Ovary (tissue), 9 donors: ENCODE data around the gene LPCAT1. TPM values are rescaled to one million over a fixed set of nuclear protein-coding genes. Genes with fewer than 3 reads are reported as not detected.

ENCODE experiments used
- DNase-seq, 5 donors: peaks; one replicate each; pipeline ENCODE4 v3.0.0-alpha.2; 2019 to 2020
- H3K27ac ChIP-seq, 2 donors: fragments of 200-600 bp; one replicate each; pipeline versions ENCODE4 v1.5.1 to v1.8.0; 2019 to 2022
- H3K27me3 ChIP-seq: fragments of 200-600 bp; one replicate; pipeline ENCODE4 v1.8.0; 2022
- H3K36me3 ChIP-seq: fragments of 200-600 bp; sonication (generic); one replicate; pipeline ENCODE4 v1.5.1; 2019
- H3K4me1 ChIP-seq: one replicate; pipeline ENCODE4 v1.8.1; 2013; ENCODE audit warnings: mild to moderate bottlenecking, moderate library complexity; ENCODE audit not compliant: insufficient read depth
- H3K4me3 ChIP-seq: fragments of 200-600 bp; sonication (generic); one replicate; pipeline ENCODE4 v1.5.1; 2017
- H3K9me3 ChIP-seq, 2 donors: fragments of 200-600 bp in 1 of 2; sonication (generic) in 1 of 2; one replicate each; pipeline versions ENCODE4 v1.5.1 to v1.8.1; 2013 to 2019; ENCODE audit warnings: mild to moderate bottlenecking in 1 of 2, moderate library complexity in 1 of 2
- EP300 ChIP-seq: sonication (generic); formaldehyde crosslinking; IDR thresholded peaks from one replicate; pipeline ENCODE4 v1.6.1; 2017; ENCODE audit warnings: antibody characterized with exemption
- POLR2A ChIP-seq: fragments of 450-650 bp; IDR thresholded peaks from one replicate; pipeline ENCODE4 v1.6.1; 2017; ENCODE audit warnings: antibody characterized with exemption, mild to moderate bottlenecking, moderate library complexity
- WGBS, 3 donors: extraction: QIAGEN DNeasy Blood & Tissue Kit in 1 of 3; methylation state at CpG; one replicate each; pipeline versions ENCODE4 v1.1.5 to v1.1.7; 2013 to 2017; 5-methylcytosine and 5-hydroxymethylcytosine counted together
- intact Hi-C, 4 donors: fragments of 100-400 bp; cut with DNase I; formaldehyde crosslinking; loops; one replicate each; pipeline versions ENCODE4 v1.11.0 to v1.15.1; 2022 to 2023
- polyA plus RNA-seq, 2 donors: library from polyadenylated mRNA; stranded (reverse); fragments of 200-250 nt in 1 of 2; fragments of 350-450 nt in 1 of 2; fragmentation: Illumina TruSeq in 1 of 2; extraction: RNeasy Lipid Tissue Mini Kit (QIAGEN cat#74804) in 1 of 2; gene quantifications; one replicate each; pipeline ENCODE4 v1.2.3, GENCODE V29; 2013 to 2014
- total RNA-seq, 7 donors: library from RNA; depleted of rRNA in 2 of 7; stranded (reverse); fragments of >200 nt in 2 of 7; fragmentation: NEBNext Ultra II Directional in 3 of 7; extraction: Animal tissue kit (Norgen Biotek cat#: 25700) in 3 of 7; gene quantifications; one replicate each; pipeline versions ENCODE4 v1.1.0 to v1.2.4, GENCODE V29; 2016 to 2023
- TF ChIP-seq, protein P1 (sequence below), 3 donors: fragments of 450-650 bp in 2 of 3; fragments of 200-600 bp in 1 of 3; IDR thresholded peaks; one replicate each; pipeline versions ENCODE4 v1.5.1 to v1.8.0; 2016 to 2022; ENCODE audit warnings: antibody characterized with exemption in 3 of 3, mild to moderate bottlenecking in 1 of 3
- donor health status: DM: no; HTN: no; CAD: no; lungs with moderate emphysema.
- donor health status: DM: no; HTN: no; CAD: no.
- donor health status: Bipolar disorder and iron deficiency.
- donor health status: DM: yes; HTN: yes; CAD: no.
- donor health status: DM: no; HTN: no; CAD: no.
- donor health status: DM: yes; HTN: yes; CAD: no.

The LPCAT1 gene
- total and polyA plus RNA-seq, 9 donors: 13.0 to 57.1 (median 25.3) TPM

GRCh38 chr5:1497795-1498622 lies 25.8 kb downstream of the LPCAT1 start:
- Histone ChIP-seq H3K4me1 (peaks cover 11% of the 10 kb centered on the region), H3K27me3 (no peaks in the 10 kb centered on the region), H3K27ac (no peak overlapping the region), H3K4me3 (no peak overlapping the region), H3K36me3 (no peaks in the 10 kb centered on the region), H3K9me3 (no peaks in the 10 kb centered on the region)
- TF ChIP-seq, protein P1, sequence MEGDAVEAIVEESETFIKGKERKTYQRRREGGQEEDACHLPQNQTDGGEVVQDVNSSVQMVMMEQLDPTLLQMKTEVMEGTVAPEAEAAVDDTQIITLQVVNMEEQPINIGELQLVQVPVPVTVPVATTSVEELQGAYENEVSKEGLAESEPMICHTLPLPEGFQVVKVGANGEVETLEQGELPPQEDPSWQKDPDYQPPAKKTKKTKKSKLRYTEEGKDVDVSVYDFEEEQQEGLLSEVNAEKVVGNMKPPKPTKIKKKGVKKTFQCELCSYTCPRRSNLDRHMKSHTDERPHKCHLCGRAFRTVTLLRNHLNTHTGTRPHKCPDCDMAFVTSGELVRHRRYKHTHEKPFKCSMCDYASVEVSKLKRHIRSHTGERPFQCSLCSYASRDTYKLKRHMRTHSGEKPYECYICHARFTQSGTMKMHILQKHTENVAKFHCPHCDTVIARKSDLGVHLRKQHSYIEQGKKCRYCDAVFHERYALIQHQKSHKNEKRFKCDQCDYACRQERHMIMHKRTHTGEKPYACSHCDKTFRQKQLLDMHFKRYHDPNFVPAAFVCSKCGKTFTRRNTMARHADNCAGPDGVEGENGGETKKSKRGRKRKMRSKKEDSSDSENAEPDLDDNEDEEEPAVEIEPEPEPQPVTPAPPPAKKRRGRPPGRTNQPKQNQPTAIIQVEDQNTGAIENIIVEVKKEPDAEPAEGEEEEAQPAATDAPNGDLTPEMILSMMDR (IDR thresholded peaks at IDR 0.05): no peak
- TF ChIP-seq POLR2A: no peak
- TF ChIP-seq EP300: no peak
- WGBS, 3 donors: 67 to 75% (median 72%) methylated on average over 18 of the region's 18 CpGs
- intact Hi-C loops: no loop called here
- DNase-seq: no peak

DNA sequence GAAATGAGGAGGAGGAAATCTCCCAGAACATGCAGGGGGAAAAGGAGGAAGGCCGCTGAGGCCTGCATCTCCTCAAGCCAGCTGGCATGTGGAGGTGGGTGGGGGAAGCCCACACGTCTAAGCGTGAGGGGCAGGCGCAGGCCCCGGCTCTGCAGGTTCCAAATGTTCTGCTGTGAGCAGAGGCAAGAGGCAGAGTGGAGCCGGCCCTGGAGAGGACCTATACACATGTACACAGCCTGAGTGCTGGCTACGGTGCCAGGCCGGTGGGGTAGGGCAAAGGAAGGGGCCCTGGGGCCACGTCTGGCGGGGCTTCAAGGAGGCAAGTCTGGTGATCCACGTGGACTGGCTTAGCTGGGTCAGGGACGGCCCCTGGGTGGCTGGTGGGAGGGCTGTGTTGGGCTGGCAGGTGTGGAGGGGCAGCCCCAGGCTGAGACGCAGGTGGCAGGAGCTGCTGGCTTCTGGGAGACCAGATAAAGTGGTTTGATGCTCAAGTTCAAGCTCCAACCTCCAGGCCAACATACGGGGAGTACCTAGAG lies 26.4 kb downstream of the LPCAT1 start:
- no peak overlapping the region for H3K4me3 ChIP-seq
- H3K36me3 ChIP-seq: no peaks in the 10 kb centered on the region
- WGBS, 3 donors: 57 to 73% (median 62%) methylated on average over 14 of the region's 14 CpGs
- peaks cover 9% of the 10 kb centered on the region for H3K4me1 ChIP-seq
- no peak overlapping the region for H3K27ac ChIP-seq
- TF ChIP-seq, protein P1 (IDR thresholded peaks at IDR 0.05): no peak
- no peak for TF ChIP-seq EP300
- no peak for TF ChIP-seq POLR2A
- intact Hi-C loops: no loop called here
- H3K27me3 ChIP-seq: no peaks in the 10 kb centered on the region
- DNase-seq: no peak
- H3K9me3 ChIP-seq: no peaks in the 10 kb centered on the region

- H3K9me3 ChIP-seq: no peaks in the 10 kb centered on the region
- 76 to 90% (median 81%) methylated on average over 6 of the region's 6 CpGs for WGBS, 3 donors
- TF ChIP-seq EP300 (no peak), POLR2A (no peak)
- TF ChIP-seq, protein P1 (IDR thresholded peaks at IDR 0.05): no peak
- peaks cover under 1% of the 10 kb centered on the region for H3K4me1 ChIP-seq
- H3K4me3 ChIP-seq: no peak overlapping the region
- H3K27ac ChIP-seq: no peak overlapping the region
- intact Hi-C loops: no loop called here
- H3K27me3 ChIP-seq: no peaks in the 10 kb centered on the region
- no peak for DNase-seq
- H3K36me3 ChIP-seq: no peaks in the 10 kb centered on the region
Measured at GRCh38 chr5:1495525-1495897, 28.2 kb downstream of the LPCAT1 start.

DNA sequence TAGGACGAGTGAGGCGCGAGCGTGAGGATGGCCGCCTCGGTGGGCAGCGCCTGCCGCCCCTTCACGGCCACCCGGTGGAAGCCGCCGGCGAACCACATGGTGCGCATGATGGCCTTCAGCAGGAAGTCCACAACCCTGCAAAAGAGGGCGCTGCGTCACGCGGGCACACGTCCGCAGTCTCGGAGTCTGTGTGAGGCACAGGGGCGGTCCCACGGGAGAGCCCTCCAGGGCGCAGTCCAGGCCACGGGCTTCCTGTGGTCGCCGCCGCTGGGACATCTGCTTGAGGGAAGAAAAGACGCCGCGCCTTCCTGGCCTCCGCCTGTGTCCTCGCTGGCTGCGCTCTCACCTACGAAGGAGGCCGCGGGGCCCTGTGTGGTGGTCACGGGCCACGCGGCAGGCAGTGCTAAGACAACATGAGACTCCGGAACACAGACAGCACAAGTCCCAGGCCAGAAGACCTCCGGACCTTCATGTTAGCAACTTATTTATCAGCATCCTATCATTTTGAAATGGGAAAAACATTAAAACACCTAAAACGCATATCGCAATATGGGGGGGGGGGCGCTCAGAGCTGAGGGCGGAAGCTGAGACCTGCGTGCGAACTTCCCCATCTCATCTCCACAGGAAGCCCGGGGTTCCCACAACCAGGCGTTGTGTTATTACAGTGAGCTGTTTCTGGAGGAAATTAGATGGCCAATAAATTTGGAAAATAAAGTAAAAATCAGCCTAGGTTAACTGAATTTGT lies 28.8 kb downstream of the LPCAT1 start:
- no peak for DNase-seq

More for the DNA sequence above, 28.8 kb downstream of the LPCAT1 start:
- H3K36me3 ChIP-seq: no peaks in the 10 kb centered on the region
- intact Hi-C loops: no loop called here
- TF ChIP-seq EP300 (no peak), POLR2A (no peak)
- TF ChIP-seq, protein P1 (IDR thresholded peaks at IDR 0.05): no peak
- H3K4me3 ChIP-seq: no peak overlapping the region
- H3K9me3 ChIP-seq: no peaks in the 10 kb centered on the region
- H3K27me3 ChIP-seq: no peaks in the 10 kb centered on the region
- no peaks in the 10 kb centered on the region for H3K4me1 ChIP-seq
- WGBS, 3 donors: 93 to 95% (median 95%) methylated on average over 49 to 50 of the region's 50 CpGs
- no peak overlapping the region for H3K27ac ChIP-seq
